ENCODE data around the gene SSNA1.
"Not testable (repeated sequence)": the region's sequence is repeated elsewhere in the genome, so short reads cannot be mapped to it uniquely, and the experiment has no call there.

SSNA1 gene

DNA sequence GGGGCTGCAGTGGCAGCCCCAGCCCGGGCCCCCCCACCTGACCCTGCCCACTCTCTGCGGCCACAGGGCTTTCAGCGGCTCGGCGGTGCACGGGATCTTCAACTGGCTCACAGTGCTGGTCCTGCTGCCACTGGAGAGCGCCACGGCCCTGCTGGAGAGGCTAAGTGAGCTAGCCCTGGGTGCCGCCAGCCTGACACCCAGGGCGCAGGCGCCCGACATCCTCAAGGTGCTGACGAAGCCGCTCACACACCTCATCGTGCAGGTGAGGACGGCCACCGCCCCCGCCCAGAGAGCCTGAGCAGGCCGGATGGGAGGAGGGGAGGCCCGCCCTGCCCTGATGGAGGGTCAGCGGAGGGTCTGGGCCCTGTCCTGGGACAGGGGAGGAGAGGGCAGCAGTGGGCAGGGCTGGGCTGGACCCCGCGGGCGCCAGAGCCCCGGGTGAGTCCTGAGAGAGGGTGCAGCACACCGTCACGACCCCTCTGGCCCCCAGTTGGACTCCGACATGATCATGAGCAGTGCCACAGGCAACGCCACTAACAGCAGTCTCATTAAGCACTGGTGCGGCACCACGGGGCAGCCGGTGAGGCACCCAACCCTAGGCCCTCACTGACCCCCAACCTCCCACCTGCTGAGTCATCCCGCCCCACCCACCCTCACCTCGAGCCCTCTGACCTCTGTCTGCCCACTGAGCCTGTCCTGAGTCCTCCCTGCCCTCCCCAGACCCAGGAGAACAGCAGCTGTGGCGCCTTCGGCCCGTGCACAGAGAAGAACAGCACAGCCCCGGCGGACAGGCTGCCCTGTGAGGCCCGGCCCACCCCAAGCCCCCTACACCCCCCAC lies 44.9 kb downstream of the SSNA1 start:
- no peak for DNase-seq (ENCODE audit: low read depth)

DNA sequence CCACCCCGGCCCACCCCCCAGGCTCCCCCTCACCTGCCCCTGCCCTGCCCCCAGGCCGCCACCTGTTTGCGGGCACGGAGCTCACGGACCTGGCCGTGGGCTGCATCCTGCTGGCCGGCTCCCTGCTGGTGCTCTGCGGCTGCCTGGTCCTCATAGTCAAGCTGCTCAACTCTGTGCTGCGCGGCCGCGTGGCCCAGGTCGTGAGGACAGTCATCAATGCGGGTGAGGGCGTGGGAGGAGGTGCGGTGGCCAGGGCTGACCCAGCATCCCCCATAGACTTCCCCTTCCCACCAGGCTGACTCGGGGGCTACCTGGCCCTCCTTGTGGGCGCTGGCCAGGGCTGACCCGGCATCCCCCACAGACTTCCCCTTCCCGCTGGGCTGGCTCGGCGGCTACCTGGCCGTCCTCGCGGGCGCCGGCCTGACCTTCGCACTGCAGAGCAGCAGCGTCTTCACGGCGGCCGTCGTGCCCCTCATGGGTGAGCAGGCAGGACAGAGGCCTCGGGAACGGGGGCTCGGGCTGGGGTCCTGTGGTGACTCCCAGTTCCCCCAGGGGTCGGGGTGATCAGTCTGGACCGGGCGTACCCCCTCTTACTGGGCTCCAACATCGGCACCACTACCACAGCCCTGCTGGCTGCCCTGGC lies 45.7 kb downstream of the SSNA1 start:
- DNase-seq (ENCODE audit: low read depth) = no peak

DNA sequence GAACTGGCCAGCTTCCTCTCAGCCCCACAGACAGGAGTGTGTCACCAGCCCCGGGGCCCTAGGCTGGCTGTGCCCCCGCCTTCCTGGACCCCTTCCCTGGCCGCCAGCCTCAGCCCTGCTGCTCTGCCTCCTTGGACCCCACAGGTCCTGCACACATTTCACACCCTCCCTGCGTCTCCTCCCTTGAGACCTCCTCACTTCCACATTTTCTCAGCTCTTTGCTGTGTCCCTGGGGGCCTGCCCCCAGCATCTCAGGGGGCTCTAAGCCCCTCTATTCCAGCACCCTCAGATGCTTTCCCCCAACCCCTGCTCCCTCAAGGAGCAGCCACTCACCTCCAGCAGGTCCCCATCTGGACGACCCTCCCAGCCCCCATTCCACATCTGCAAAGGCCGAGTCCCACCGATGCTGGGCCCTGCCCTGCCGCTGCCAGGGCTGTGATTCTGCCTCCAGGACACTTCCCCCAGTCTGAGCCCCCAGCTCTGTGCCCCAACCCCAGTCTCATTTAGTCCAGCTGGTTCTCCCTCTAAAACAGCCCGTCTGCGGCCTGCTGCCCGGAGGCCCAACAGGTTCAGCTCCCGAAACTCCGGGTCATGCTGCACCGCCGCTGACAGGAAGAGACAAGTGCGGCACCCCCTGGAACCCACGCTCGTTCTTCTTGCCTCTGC lies 46.4 kb downstream of the SSNA1 start:
- no peak for DNase-seq (ENCODE audit: low read depth)

GRCh38 chr9:137235424-137236237 lies 47.2 kb downstream of the SSNA1 start:
- no peak for DNase-seq (ENCODE audit: low read depth)

GRCh38 chr9:137236238-137236935 lies 47.9 kb downstream of the SSNA1 start:
- no peak for DNase-seq (ENCODE audit: low read depth)

GRCh38 chr9:137236936-137237421 lies 48.5 kb downstream of the SSNA1 start:
- DNase-seq (ENCODE audit: low read depth) = no peak

- DNase-seq (ENCODE audit: low read depth) = no peak
Observed at GRCh38 chr9:137237759-137238726, 49.6 kb downstream of the SSNA1 start.

GRCh38 chr9:137239541-137240200 lies 51.2 kb downstream of the SSNA1 start:
- not testable (repeated sequence) for DNase-seq (ENCODE audit: low read depth)

Measured in GM04503 (cell line).